Smooth muscle cell (in vitro differentiated cells): Measurements from ENCODE around the gene KLK3. TPM values are rescaled to one million over a fixed set of nuclear protein-coding genes. Genes with fewer than 3 reads are reported as not detected.

ENCODE experiments used
- DNase-seq: peaks from one replicate; lab custom pipeline; 2025; ENCODE audit not compliant: unreplicated experiment; lab: John Stamatoyannopoulos, UW
- H2AFZ ChIP-seq: fragments of 200-600 bp; sonication (generic); 2 replicates; pipeline ENCODE4 v1.6.0; 2016; ENCODE audit warnings: antibody characterized with exemption, low read depth, mild to moderate bottlenecking
- H3F3A ChIP-seq: fragments of 200-600 bp; sonication (generic); 2 replicates; pipeline ENCODE4 v1.6.0; 2017; ENCODE audit warnings: antibody characterized with exemption, low read depth
- H3K27ac ChIP-seq: fragments of 200-600 bp; sonication (generic); 2 replicates; pipeline ENCODE4 v1.5.1; 2016; ENCODE audit warnings: low read depth, mild to moderate bottlenecking
- H3K27me3 ChIP-seq: fragments of 200-600 bp; sonication (generic); 2 replicates; pipeline ENCODE4 v1.6.1; 2016; ENCODE audit warnings: low read depth, mild to moderate bottlenecking
- H3K36me3 ChIP-seq: fragments of 200-600 bp; sonication (generic); 2 replicates; pipeline ENCODE4 v1.5.1; 2016; ENCODE audit warnings: low read depth
- H3K4me1 ChIP-seq: fragments of 200-600 bp; sonication (generic); 2 replicates; pipeline ENCODE4 v1.5.1; 2016; ENCODE audit warnings: low read depth
- H3K4me2 ChIP-seq: fragments of 200-600 bp; sonication (generic); 2 replicates; pipeline ENCODE4 v1.6.0; 2016; ENCODE audit warnings: mild to moderate bottlenecking
- H3K4me3 ChIP-seq: fragments of 200-600 bp; sonication (generic); 2 replicates; pipeline ENCODE4 v1.5.1; 2016; ENCODE audit warnings: mild to moderate bottlenecking
- H3K79me2 ChIP-seq: fragments of 200-600 bp; sonication (generic); 2 replicates; pipeline ENCODE4 v1.6.0; 2016; ENCODE audit warnings: low read depth, mild to moderate bottlenecking
- H3K9ac ChIP-seq: fragments of 200-600 bp; sonication (generic); 2 replicates; pipeline ENCODE4 v1.6.0; 2016; ENCODE audit warnings: low read depth
- H3K9me3 ChIP-seq: fragments of 200-600 bp; sonication (generic); replicated peaks from 2 replicates; pipeline ENCODE4 v1.5.1; 2016; ENCODE audit warnings: low read depth
- H4K20me1 ChIP-seq: fragments of 200-600 bp; sonication (generic); 2 replicates; pipeline ENCODE4 v1.6.0; 2016; ENCODE audit warnings: low read depth
- CTCF ChIP-seq: fragments of 200-600 bp; sonication (generic); IDR thresholded peaks from 2 replicates; pipeline ENCODE4 v1.5.1; 2017; ENCODE audit warnings: borderline replicate concordance, mild to moderate bottlenecking, antibody characterized with exemption; ENCODE audit not compliant: insufficient read depth, poor library complexity, severe bottlenecking
- WGBS: methylation state at CpG from one replicate; pipeline ENCODE4 v1.1.7; 2016; ENCODE audit warnings: low lambda C conversion rate; 5-methylcytosine and 5-hydroxymethylcytosine counted together
- polyA plus RNA-seq: library from polyadenylated mRNA; unstranded; fragments of >200 nt; fragmentation: Nextera tagmentation; extraction: Ambion mirVana; gene quantifications from 2 replicates; pipeline ENCODE4 v1.2.1, GENCODE V29; 2016
- total RNA-seq: library from RNA; depleted of rRNA; stranded (reverse); fragments of >200 nt; gene quantifications from 2 replicates; pipeline ENCODE4 v1.2.3, GENCODE V29; 2014

The KLK3 gene
- total and polyA plus RNA-seq, 2 experiments from 2014 or later: not detected

DNA sequence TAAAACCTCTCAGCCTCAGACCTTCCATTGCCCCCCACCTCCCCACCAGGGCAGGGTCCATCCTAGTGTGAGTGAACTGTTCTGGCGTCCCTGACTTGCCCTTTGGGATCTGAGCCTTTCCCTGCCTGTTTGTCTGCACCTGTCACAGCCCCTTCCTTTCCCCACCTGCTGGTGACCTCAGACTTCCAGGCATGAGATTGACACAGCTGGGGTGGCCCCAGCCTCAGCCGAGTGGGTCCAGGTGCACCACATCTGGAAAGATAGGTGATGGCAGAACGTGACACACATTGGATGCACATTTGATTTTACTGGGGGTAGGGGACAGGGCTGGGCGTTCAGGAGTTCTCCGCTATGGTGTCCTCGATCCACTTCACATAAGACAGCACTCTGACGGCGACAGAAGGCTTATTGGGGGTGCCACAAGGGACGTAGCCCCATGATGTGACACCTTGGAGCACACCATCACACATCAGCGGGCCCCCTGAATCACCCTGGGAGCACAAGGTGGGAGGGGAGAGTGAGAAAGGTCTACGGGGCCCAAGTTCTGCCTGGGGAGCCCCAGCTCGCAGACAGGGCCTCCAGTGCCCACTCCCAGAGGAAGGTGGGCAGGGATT is 35.7 kb upstream of the KLK3 start:
- Histone ChIP-seq H3K4me1 (no peaks in the 10 kb centered on the region), H3K27me3 (peaks cover 60% of the 10 kb centered on the region), H2AFZ (no peak overlapping the region), H3K9me3 (no peaks in the 10 kb centered on the region), H3K79me2 (no peaks in the 10 kb centered on the region), H3F3A (no peaks in the 10 kb centered on the region), H3K36me3 (no peaks in the 10 kb centered on the region), H3K27ac (no peak overlapping the region), H4K20me1 (no peaks in the 10 kb centered on the region), H3K9ac (no peak overlapping the region), H3K4me2 (no peak overlapping the region), H3K4me3 (no peak overlapping the region)
- 84% methylated on average over 12 of the region's 12 CpGs for WGBS
- no peak for DNase-seq
- no peak for TF ChIP-seq CTCF

- Histone ChIP-seq H3K9ac (no peak overlapping the region), H3K27ac (no peak overlapping the region), H3K4me2 (no peak overlapping the region), H3K9me3 (no peaks in the 10 kb centered on the region), H3K79me2 (no peaks in the 10 kb centered on the region), H3F3A (no peaks in the 10 kb centered on the region), H3K27me3 (peaks cover 60% of the 10 kb centered on the region), H2AFZ (no peak overlapping the region), H3K4me3 (no peak overlapping the region), H3K36me3 (no peaks in the 10 kb centered on the region), H3K4me1 (no peaks in the 10 kb centered on the region), H4K20me1 (no peaks in the 10 kb centered on the region)
- DNase-seq: no peak
- WGBS: 48% methylated on average over 6 of the region's 8 CpGs
- no peak for TF ChIP-seq CTCF
Measured at GRCh38 chr19:50819636-50820035, 35.1 kb upstream of the KLK3 start.

DNA sequence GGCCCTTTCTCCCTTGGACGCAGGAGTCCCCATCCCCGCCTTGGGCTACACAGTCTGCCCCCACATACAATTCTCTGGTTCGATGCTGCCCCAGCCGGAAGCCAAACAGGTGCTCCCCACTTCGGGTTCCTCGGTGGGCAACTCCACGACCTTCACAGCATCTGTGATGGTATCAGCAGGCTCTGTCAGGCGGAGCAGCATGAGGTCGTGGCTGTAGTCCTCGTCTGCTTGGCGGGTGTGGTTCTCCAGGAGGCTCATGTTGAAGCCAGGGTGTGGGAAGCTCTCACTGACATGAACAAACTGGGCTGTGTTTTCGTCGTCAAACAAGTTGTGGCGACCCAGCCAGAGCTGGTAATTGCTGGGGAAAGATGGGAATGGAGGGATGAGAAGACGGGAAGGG is 34.6 kb upstream of the KLK3 start:
- Histone ChIP-seq H3K79me2 (no peaks in the 10 kb centered on the region), H4K20me1 (no peaks in the 10 kb centered on the region), H3K9ac (no peak overlapping the region), H3K4me3 (no peak overlapping the region), H3F3A (no peaks in the 10 kb centered on the region), H3K27ac (no peak overlapping the region), H3K36me3 (no peaks in the 10 kb centered on the region), H2AFZ (no peak overlapping the region), H3K4me2 (no peak overlapping the region), H3K9me3 (no peaks in the 10 kb centered on the region), H3K4me1 (no peaks in the 10 kb centered on the region), H3K27me3 (peaks cover 60% of the 10 kb centered on the region)
- no peak for DNase-seq
- 35% methylated on average over 14 of the region's 15 CpGs for WGBS
- TF ChIP-seq CTCF: no peak

DNA sequence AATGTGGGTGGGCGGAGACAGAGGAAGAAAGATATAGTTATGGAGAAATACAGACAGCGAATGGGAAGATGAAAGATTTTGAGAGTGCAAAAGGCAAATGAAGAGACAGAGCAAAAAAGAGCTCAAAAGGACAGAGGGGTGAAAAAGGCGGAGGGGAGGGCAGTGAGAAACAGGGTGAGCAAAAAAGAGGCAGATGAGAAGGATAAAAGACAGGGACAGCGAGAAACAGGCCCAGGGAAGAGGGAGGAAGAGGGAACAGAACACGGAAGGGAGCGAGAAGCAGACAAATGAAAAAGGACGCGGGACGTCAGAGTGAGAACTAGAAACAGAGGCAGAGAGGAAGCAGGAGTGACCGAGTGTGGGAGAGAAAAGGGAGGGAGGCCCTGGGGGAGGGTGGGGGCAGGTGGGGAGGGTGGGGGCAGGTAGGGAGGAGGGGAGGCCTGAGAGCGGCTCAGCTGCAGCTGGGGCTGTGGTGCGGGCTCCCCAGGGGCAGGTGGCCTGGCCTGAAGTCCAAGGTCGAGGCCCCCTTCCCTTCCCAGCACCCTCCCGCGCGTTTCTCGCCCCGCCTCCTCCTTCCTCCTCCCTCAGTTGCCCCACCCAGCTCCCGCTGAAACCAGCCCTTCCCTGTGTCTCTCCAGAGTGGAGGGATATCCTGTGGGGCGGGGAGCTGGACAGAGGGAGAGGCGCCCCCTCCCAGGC is 34.0 kb upstream of the KLK3 start:
- Histone ChIP-seq H3K79me2 (no peaks in the 10 kb centered on the region), H4K20me1 (no peaks in the 10 kb centered on the region), H3K27me3 (peaks cover 59% of the 10 kb centered on the region), H3K4me3 (no peak overlapping the region), H2AFZ (no peak overlapping the region), H3K4me1 (no peaks in the 10 kb centered on the region), H3K9me3 (no peaks in the 10 kb centered on the region), H3K36me3 (no peaks in the 10 kb centered on the region), H3F3A (no peaks in the 10 kb centered on the region), H3K4me2 (peak overlapping the region; percentile 57), H3K27ac (no peak overlapping the region), H3K9ac (no peak overlapping the region)
- DNase-seq: no peak
- 16% methylated on average over 14 of the region's 21 CpGs for WGBS
- TF ChIP-seq CTCF: no peak
